Neural cell (in vitro differentiated cells): ENCODE measurements around the gene OTUD5.

Experiments
- EP300 ChIP-seq: fragments of 450-650 bp; conservative IDR thresholded peaks from 2 replicates; pipeline ENCODE4 v1.6.1; 2014; ENCODE audit warnings: antibody characterized with exemption, mild to moderate bottlenecking, moderate library complexity; ENCODE audit not compliant: poor library complexity, severe bottlenecking
- MXI1 ChIP-seq: fragments of 450-650 bp; conservative IDR thresholded peaks from 2 replicates; pipeline ENCODE4 v1.6.1; 2014; ENCODE audit warnings: antibody characterized with exemption, mild to moderate bottlenecking; ENCODE audit not compliant: poor library complexity, severe bottlenecking

DNA sequence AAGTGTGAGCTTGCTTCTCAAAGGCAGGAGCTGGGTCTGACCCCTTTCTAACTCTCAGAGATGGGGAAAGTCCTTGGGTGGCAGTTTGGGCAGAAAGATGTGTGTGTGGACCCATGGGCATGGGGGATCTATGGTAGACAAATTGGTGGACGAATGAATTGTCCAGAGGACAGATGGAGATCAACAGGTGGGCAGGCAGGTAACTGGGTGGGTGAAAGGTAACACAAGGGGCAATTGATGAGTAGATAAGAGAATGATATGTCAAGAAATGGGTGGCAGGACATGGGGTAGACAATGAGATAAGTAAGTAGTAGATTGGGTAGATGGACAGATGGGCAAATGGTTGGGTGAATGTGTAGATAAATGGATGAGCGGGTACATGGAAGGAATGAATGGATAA, 17.2 kb upstream of the OTUD5 start:
- TF ChIP-seq EP300 = no peak
- TF ChIP-seq MXI1 = no peak
